Activated T-helper 1 cell treated with anti-CD3 and anti-CD28 coated beads, Interleukin-12 subunit alpha, Interleukin-12 subunit beta, Interleukin-2, Interleukin-4 antibody, amounts not matched to agents 30 ng/mL and 10 ng/mL and 1 ng/mL, durations not matched to agents 14 hours and 24 hours and 36 hours (primary cell): Measurements from ENCODE around the gene NDFIP1. TPM values are rescaled to one million over a fixed set of nuclear protein-coding genes. Genes with fewer than 3 reads are reported as not detected.

Experiments
- DNase-seq: peaks from one replicate; pipeline ENCODE4 v3.0.0; 2021; ENCODE audit warnings: low spot score
- H3K27ac Mint-ChIP-seq: one replicate; pipeline ENCODE4 v1.8.0; 2021; ENCODE audit warnings: mild to moderate bottlenecking, mixed read lengths
- H3K27me3 Mint-ChIP-seq: one replicate; pipeline ENCODE4 v1.8.0; 2022; ENCODE audit warnings: mild to moderate bottlenecking, moderate library complexity, mixed read lengths; ENCODE audit not compliant: insufficient read depth
- H3K36me3 Mint-ChIP-seq: one replicate; pipeline ENCODE4 v1.8.0; 2021; ENCODE audit warnings: low read depth, mixed read lengths
- H3K4me1 Mint-ChIP-seq: one replicate; pipeline ENCODE4 v1.8.0; 2021; ENCODE audit warnings: low read depth, mixed read lengths
- H3K4me3 Mint-ChIP-seq: one replicate; pipeline ENCODE4 v1.8.0; 2021; ENCODE audit warnings: mild to moderate bottlenecking, moderate library complexity, mixed read lengths
- H3K9me3 Mint-ChIP-seq: one replicate; pipeline ENCODE4 v1.8.0; 2021; ENCODE audit warnings: mixed read lengths
- intact Hi-C: fragments of 100-400 bp; cut with micrococcal nuclease; formaldehyde crosslinking; loops from one replicate; pipeline ENCODE4 v1.15.1; 2024
- total RNA-seq: library from RNA; stranded (reverse); gene quantifications from 2 replicates; pipeline ENCODE4 v1.2.3, GENCODE V29; 2022

NDFIP1 gene
- total RNA-seq, 1 donor from 2014 or later = 119 TPM

GRCh38 chr5:142110988-142111687, 2.6 kb downstream of the NDFIP1 start:
- intact Hi-C loops = loop anchor here (1.0 kb wide), 1 partner anchor 34 kb away; no protein-coding TSS in a partner anchor
- no peak for DNase-seq
- Mint-ChIP-seq H3K9me3 (no peaks in the 10 kb centered on the region), H3K27me3 (no peaks in the 10 kb centered on the region), H3K4me1 (peaks cover 81% of the 10 kb centered on the region), H3K36me3 (peaks cover 36% of the 10 kb centered on the region), H3K27ac (peak overlapping the region; percentile 72), H3K4me3 (peak overlapping the region; percentile 97)

GRCh38 chr5:142114687-142115086, 6.1 kb downstream of the NDFIP1 start:
- DNase-seq = no peak
- intact Hi-C loops = no loop called here
- Mint-ChIP-seq H3K4me1 (peaks cover 81% of the 10 kb centered on the region), H3K9me3 (no peaks in the 10 kb centered on the region), H3K4me3 (no peak overlapping the region), H3K27me3 (no peaks in the 10 kb centered on the region), H3K27ac (no peak overlapping the region), H3K36me3 (peaks cover 52% of the 10 kb centered on the region)

- intact Hi-C loops = no loop called here
- Mint-ChIP-seq H3K4me1 (peaks cover 78% of the 10 kb centered on the region), H3K27ac (peak overlapping the region; percentile 50), H3K4me3 (no peak overlapping the region), H3K36me3 (peaks cover 47% of the 10 kb centered on the region), H3K9me3 (no peaks in the 10 kb centered on the region), H3K27me3 (no peaks in the 10 kb centered on the region)
- no peak for DNase-seq
These were observed 7.5 kb downstream of the NDFIP1 start for GRCh38 chr5:142115937-142116614.

- Mint-ChIP-seq H3K4me1 (peaks cover 84% of the 10 kb centered on the region), H3K9me3 (no peaks in the 10 kb centered on the region), H3K27me3 (no peaks in the 10 kb centered on the region), H3K36me3 (peaks cover 53% of the 10 kb centered on the region), H3K27ac (peak overlapping the region; percentile 42), H3K4me3 (no peak overlapping the region)
- intact Hi-C loops = loop anchor here (1.0 kb wide), 1 partner anchor 8 kb away; no protein-coding TSS in a partner anchor
- no peak for DNase-seq
These were observed 9.1 kb downstream of the NDFIP1 start for GRCh38 chr5:142117579-142118151.

- Mint-ChIP-seq H3K36me3 (peaks cover 50% of the 10 kb centered on the region), H3K9me3 (no peaks in the 10 kb centered on the region), H3K27ac (peak overlapping the region; percentile 67), H3K4me3 (no peak overlapping the region), H3K4me1 (peaks cover 80% of the 10 kb centered on the region), H3K27me3 (no peaks in the 10 kb centered on the region)
- intact Hi-C loops = loop anchor here (1.0 kb wide), 1 partner anchor 9 kb away; no protein-coding TSS in a partner anchor
- no peak for DNase-seq
These were observed 9.6 kb downstream of the NDFIP1 start for GRCh38 chr5:142118155-142118686.

GRCh38 chr5:142119051-142119625, 10.6 kb downstream of the NDFIP1 start:
- H3K36me3 Mint-ChIP-seq = peaks cover 47% of the 10 kb centered on the region
- H3K4me1 Mint-ChIP-seq = peaks cover 74% of the 10 kb centered on the region
- H3K27ac Mint-ChIP-seq = peak overlapping the region; percentile 37
- no peaks in the 10 kb centered on the region for H3K27me3 Mint-ChIP-seq
- peak overlapping the region; percentile 5 for H3K4me3 Mint-ChIP-seq
- intact Hi-C loops = no loop called here
- no peaks in the 10 kb centered on the region for H3K9me3 Mint-ChIP-seq
- DNase-seq = no peak

GRCh38 chr5:142120247-142120935, 11.8 kb downstream of the NDFIP1 start:
- Mint-ChIP-seq H3K4me3 (peak overlapping the region; percentile 44), H3K27me3 (no peaks in the 10 kb centered on the region), H3K4me1 (peaks cover 69% of the 10 kb centered on the region), H3K36me3 (peaks cover 55% of the 10 kb centered on the region), H3K9me3 (no peaks in the 10 kb centered on the region), H3K27ac (peak overlapping the region; percentile 68)
- intact Hi-C loops = loop anchor here (1.0 kb wide), 1 partner anchor 8 kb away; no protein-coding TSS in a partner anchor
- no peak for DNase-seq

- H3K27ac Mint-ChIP-seq = no peak overlapping the region
- H3K4me1 Mint-ChIP-seq = peaks cover 63% of the 10 kb centered on the region
- H3K27me3 Mint-ChIP-seq = no peaks in the 10 kb centered on the region
- peaks cover 57% of the 10 kb centered on the region for H3K36me3 Mint-ChIP-seq
- H3K9me3 Mint-ChIP-seq = no peaks in the 10 kb centered on the region
- no peak for DNase-seq
- no peak overlapping the region for H3K4me3 Mint-ChIP-seq
- intact Hi-C loops = no loop called here
These were observed 13.5 kb downstream of the NDFIP1 start for GRCh38 chr5:142122121-142122520.

- Mint-ChIP-seq H3K4me1 (peaks cover 67% of the 10 kb centered on the region), H3K36me3 (peaks cover 50% of the 10 kb centered on the region), H3K9me3 (no peaks in the 10 kb centered on the region), H3K4me3 (no peak overlapping the region), H3K27ac (no peak overlapping the region), H3K27me3 (no peaks in the 10 kb centered on the region)
- DNase-seq = no peak
- intact Hi-C loops = no loop called here
These were observed 16.8 kb downstream of the NDFIP1 start for GRCh38 chr5:142125378-142125777.

- Mint-ChIP-seq H3K9me3 (no peaks in the 10 kb centered on the region), H3K27ac (no peak overlapping the region), H3K4me3 (no peak overlapping the region), H3K27me3 (no peaks in the 10 kb centered on the region), H3K36me3 (peaks cover 46% of the 10 kb centered on the region), H3K4me1 (peaks cover 61% of the 10 kb centered on the region)
- DNase-seq = no peak
- intact Hi-C loops = no loop called here
These were observed 17.4 kb downstream of the NDFIP1 start for GRCh38 chr5:142125963-142126362.

GRCh38 chr5:142128675-142129208, 20.2 kb downstream of the NDFIP1 start:
- intact Hi-C loops = loop anchor here (1.0 kb wide), 1 partner anchor 8 kb away; no protein-coding TSS in a partner anchor
- Mint-ChIP-seq H3K27me3 (no peaks in the 10 kb centered on the region), H3K9me3 (no peaks in the 10 kb centered on the region), H3K27ac (peak overlapping the region; percentile 80), H3K4me3 (peak overlapping the region; percentile 8), H3K36me3 (peaks cover 31% of the 10 kb centered on the region), H3K4me1 (peaks cover 45% of the 10 kb centered on the region)
- no peak for DNase-seq
